Kidney tubule cell (primary cell): ENCODE results near the gene ARHGAP33.

Experiments
- DNase-seq: peaks from one replicate; pipeline ENCODE4 v3.0.0-alpha.2; 2018; ENCODE audit warnings: low spot score

ARHGAP33 gene

GRCh38 chr19:35775298-35776101 is at the start of gene ARHGAP33:
TSS of gene ARHGAP33 (plus strand) at chr19:35775564. CDS start at chr19:35775659, 95 bp downstream.
- DNase-seq, result peak; percentile 96

GRCh38 chr19:35727053-35727955 is 48.1 kb upstream of the ARHGAP33 start:
- no peak for DNase-seq

DNA sequence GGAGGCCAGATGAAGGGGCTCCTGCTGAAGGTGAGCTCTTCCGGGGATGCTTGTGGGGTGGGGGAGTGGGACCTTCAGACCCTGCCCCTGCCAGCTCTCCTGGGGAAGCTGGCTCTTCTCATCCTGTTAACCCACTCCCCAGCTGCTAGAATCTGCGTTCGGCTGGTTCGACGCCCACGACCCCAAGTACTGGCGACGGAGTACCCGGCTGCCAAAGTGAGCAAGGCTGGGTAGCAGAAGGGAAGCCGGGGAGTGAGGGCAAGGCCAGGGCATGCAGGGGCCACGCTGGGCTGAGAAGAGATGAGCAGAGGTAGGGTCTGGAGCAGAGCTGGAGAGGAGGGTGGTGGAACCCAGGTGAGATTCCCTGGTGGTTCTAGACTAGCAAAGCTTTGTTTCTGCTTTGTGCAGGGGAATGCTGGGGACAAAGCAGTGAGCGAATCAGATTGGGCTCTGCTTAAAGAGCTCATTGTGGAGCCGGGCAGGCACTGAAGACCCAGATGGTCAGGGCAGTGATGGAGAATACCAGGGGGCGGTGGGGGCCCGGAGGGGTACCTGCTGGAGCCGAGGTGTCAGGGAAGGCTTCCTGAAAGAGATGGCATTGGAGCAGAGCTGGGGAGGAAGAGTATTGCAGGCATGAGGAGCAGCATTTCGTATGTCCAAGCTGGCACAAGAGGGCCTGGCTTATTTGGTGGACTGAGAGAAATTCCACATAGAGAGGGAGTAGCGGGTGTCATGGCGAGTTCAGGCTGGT is 47.2 kb upstream of the ARHGAP33 start:
- no peak for DNase-seq

DNA sequence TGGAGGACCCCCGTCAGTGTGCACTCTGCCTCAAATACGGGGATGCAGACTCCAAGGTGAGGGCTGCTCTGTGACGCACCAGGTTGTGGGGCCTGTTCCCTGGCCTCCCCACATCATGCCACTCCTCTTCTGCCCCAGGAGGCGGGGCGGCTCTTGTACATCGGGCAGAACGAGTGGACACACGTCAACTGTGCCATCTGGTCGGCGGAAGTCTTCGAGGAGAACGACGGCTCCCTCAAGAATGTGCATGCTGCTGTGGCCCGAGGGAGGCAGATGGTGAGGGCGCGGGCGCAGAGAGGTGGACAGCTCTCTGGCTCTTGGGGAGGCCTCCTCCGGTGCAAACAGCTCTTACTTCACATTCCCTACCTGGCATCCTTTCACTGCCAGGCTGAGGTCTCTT is 46.3 kb upstream of the ARHGAP33 start:
- DNase-seq, result no peak

DNA sequence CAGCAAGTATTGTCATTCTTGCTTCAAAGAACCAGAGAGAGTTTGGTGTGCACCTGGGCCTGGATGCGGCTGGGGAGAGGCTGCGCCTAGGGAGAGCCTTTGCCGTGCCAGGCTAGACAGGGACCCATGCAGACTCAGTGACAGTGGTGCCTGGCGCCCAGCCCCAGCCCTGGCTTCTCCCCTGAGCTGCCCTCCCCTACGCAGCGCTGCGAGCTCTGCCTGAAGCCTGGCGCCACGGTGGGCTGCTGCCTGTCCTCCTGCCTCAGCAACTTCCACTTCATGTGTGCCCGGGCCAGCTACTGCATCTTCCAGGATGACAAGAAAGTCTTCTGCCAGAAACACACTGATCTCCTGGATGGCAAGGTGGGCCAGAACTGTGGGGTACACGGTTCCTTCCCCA is 45.6 kb upstream of the ARHGAP33 start:
- no peak for DNase-seq

DNA sequence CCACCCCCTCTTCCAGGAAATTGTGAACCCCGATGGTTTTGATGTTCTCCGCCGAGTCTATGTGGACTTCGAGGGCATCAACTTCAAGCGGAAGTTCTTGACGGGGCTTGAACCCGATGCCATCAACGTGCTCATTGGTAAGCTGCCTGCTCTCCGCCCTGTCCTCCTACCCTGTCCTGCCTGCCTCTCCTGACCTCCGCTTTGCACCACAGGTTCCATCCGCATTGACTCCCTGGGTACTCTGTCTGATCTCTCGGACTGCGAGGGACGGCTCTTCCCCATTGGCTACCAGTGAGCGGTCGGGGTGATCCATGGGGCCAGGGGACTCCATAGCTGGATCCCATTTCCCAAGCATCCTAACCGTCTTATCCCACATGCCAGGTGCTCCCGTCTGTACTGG is 45.0 kb upstream of the ARHGAP33 start:
- DNase-seq, result no peak

DNA sequence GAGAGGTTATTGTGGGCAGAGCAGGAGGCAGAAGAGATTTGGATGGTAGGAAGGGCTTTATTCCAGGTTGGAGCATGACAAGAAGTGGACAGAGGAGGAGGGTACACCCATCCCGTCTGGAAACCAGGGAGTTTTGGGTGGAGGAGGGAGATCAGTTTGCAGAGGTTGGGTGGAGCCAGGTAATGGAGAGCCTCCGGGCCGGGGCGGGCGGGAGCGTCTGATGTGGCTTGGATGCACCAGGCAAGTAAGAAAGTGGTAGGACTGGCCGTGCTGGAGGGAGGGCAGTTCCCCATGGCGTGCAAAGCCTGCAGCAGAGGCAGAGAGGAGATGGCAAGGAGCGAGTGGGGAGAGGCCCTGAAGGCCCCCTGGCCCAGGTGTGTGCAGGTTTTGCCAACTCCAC is 44.0 kb upstream of the ARHGAP33 start:
- DNase-seq, result no peak

DNA sequence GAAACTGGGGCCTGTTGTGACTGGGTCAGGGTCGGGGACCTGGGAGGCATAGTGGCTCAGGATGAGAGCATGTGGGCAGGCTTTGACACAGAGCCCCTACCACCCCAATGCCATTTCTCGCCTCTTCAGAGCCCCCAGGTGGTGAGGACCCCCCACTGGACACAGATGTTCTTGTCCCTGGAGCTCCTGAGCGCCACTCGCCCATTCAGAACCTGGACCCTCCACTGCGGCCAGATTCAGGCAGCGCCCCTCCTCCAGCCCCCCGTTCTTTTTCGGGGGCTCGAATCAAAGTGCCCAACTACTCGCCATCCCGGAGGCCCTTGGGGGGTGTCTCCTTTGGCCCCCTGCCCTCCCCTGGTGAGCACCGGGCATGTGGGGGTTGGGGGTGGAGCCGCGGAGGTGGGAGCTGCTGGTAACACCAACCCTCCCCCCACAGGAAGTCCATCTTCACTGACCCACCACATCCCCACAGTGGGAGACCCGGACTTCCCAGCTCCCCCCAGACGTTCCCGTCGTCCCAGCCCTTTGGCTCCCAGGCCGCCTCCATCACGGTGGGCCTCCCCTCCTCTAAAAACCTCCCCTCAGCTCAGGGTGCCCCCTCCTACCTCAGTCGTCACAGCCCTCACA is 43.5 kb upstream of the ARHGAP33 start:
- no peak for DNase-seq

DNA sequence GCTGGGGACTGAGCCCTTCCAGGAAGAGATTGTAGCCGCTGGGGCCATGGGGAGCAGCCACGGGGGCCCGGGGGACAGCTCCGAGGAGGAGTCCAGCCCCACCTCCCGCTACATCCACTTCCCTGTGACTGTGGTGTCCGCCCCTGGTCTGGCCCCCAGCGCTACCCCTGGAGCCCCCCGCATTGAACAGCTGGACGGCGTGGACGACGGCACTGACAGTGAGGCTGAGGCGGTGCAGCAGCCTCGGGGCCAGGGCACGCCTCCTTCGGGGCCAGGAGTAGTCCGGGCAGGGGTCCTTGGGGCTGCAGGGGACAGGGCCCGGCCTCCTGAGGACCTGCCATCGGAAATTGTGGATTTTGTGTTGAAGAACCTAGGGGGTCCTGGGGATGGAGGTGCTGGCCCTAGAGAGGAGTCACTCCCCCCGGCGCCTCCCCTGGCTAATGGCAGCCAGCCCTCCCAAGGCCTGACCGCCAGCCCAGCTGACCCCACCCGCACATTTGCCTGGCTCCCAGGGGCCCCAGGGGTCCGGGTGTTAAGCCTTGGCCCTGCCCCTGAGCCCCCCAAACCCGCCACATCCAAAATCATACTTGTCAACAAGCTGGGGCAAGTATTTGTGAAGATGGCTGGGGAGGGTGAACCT is 42.7 kb upstream of the ARHGAP33 start:
- no peak for DNase-seq

GRCh38 chr19:35733180-35734125 is 41.9 kb upstream of the ARHGAP33 start:
- DNase-seq, result no peak

GRCh38 chr19:35734273-35734672 is 41.1 kb upstream of the ARHGAP33 start:
- DNase-seq, result no peak

DNA sequence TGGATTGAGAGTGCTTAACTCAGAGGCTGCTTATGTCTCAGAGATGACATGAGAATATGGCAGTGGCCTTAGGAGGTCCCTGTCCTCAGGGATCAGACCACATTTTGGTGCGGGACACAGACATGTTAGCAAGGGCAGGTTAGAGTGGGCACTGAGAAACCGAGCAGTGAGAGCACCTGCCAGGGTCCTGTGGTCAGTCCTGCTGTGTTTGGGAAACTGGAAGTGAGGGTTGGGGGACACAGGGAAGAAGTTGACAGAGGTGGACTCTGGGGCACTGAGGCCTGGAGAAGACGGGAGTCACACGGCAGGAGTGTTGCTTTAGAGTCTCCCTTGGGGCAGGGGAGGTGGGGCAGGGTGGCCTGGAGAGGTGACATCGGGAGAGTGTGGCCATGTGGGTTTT is 40.5 kb upstream of the ARHGAP33 start:
- DNase-seq, result no peak

DNA sequence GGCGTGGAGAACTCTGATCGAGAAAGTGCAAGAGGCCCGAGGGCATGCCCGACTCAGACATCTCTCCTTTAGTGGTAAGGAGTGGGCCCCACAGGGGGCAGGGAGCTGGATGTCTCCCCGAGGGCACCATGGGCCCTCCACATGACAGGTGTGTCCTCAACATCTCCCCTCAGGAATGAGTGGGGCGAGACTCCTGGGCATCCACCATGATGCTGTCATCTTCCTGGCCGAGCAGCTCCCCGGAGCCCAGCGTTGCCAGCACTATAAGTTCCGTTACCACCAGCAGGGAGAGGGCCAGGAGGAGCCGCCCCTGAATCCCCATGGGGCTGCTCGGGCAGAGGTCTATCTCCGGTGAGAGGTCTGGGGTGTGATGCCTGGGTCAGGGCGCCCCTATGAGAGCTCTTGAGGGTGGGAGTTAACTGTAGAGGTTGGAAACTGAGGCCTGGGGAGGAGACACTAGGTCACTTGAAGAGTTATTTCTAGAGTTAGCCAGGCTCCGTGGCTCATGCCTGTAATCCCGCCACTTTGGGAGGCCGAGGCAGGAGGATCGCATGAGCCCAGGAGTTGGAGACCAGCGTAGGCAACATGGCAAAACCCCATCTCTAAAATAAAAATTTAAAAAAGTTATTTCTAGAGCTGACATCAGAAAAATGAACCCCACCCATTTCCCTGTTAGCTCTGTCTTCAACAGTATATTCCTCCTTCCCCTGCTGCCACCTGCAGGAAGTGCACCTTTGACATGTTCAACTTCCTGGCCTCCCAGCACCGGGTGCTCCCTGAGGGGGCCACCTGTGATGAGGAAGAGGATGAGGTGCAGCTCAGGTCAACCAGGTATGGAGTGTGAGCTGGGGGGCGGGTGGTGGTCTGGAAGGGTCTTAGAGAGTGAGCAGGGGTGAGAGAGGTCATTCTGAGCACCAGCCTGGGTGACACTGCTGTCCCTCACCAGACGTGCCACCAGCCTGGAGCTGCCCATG is 38.2 kb upstream of the ARHGAP33 start:
- peak; percentile 18 for DNase-seq

DNA sequence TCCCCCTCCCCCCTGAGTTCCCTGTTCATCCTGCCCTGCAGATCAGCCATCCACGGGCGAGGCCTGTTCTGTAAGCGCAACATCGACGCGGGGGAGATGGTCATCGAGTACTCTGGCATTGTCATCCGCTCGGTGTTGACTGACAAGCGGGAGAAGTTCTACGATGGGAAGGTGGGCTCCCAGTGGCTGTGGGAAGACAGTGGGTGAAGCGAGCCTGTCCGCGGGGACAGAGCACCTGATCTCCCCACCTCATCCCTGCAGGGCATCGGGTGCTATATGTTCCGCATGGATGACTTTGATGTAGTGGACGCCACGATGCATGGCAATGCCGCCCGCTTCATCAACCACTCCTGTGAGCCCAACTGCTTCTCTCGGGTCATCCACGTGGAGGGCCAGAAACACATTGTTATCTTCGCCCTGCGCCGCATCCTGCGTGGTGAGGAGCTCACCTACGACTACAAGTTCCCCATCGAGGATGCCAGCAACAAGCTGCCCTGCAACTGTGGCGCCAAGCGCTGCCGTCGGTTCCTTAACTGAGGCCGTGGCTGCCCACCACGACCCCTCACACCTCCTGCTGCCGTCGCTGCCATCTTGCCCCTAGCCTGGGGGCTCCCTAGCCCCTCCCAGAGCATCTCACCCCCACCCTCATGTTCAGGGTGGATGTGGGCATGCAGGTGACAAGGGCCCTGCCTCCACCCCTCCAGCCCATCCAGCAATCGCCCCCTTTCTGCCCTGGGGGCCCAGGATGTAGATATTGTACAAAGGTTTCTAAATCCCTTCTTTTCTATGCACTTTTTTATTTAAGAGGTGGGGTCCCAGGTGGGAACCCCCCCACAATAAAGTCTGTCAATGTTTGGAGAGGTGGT is 37.1 kb upstream of the ARHGAP33 start:
- DNase-seq, result no peak

DNA sequence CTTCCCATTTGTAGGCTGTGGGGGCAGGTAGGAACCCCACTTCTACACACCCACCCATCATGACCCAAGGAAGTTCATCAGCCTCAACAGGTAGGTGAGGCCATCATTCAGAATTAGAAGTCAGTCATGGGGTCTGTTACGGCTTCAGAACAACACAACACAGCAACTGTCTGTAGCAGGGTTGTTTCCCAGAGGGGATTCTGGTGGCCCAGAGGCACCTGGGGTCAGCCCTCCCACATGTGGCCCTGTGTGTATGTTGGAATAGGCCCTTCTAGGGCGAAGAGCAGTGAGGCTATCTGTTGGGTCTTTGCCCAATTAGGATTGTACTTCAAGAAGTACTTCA is 36.5 kb upstream of the ARHGAP33 start:
- no peak for DNase-seq

DNA sequence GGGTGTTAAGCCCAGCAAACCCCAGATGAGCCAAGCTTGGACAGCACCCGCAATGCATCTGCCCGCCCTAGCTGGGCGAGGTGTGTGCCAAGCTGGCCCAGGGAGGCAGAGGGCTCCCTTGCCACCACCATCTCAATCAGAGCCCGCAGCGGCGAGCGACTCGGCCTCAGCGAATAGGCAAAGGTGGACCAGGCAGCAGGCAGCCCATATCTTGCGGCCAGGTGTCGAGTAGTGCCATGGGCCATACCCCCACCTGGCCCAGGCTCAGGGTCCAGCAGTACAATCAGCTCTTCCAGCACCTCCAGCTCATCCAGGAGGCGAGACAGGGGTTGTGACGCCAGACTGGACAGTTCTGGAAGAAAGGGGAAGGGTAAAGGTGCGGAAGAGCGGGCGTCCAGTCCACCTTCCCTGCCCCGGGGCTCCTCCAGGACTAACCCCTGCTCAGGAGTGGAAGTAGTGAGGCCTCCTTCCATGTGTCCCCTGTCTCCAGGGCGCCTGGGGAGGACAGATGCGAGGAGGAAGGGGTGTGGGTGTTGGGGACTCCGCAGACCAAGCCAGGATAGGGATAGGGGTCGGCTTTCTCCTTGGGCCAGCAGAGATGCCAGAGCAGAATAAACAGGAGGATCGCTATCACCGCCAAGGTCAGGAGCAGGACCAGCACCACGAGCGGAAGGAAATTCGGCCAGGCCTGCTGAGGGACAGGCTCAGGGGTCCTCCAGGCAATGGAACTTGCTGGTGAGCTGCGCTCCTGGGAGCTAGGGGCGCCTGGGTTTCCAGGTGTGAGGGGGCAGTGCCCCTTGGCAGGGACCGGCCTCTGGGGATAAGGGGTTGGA is 35.9 kb upstream of the ARHGAP33 start:
- DNase-seq, result no peak

DNA sequence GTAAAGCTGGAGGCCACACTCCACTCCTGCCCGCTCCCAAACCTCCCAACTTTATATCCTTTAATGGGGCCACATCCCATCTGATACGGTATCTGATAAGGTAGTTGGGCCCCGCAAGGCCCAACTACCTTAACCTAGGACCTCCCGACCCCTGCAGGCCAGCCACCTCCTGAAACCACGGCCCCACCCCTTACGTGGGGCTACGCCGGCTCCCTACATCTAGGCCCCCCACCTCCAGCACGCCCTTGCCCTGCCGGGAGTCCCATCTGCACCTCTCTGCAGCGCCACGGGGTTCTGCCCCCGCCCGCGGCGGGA is 35.3 kb upstream of the ARHGAP33 start:
- DNase-seq, result no peak
